T47D (cell line): Measurements from ENCODE around the gene ILF2.
"Not testable (repeated sequence)": the region's sequence is repeated elsewhere in the genome, so short reads cannot be mapped to it uniquely, and the experiment has no call there.

Experiments
- DNase-seq, 2 experiments: peaks; one replicate each; pipeline versions ENCODE4 v3.0.0 to v3.0.0-alpha.2; 2011 to 2012; ENCODE audit warnings: low read depth in 1 of 2, low spot score in 1 of 2
- JUND ChIP-seq: IDR thresholded peaks from 2 replicates; pipeline ENCODE4 v1.6.1; 2012; ENCODE audit warnings: low read depth
- in situ Hi-C: cut with HindIII; loops from 2 replicates; pipeline ENCODE4 v1.10.0; 2016; ENCODE audit warnings: low sequenced_read_pairs, low pct_unique_long_range_greater_than_20kb

Gene ILF2

DNA sequence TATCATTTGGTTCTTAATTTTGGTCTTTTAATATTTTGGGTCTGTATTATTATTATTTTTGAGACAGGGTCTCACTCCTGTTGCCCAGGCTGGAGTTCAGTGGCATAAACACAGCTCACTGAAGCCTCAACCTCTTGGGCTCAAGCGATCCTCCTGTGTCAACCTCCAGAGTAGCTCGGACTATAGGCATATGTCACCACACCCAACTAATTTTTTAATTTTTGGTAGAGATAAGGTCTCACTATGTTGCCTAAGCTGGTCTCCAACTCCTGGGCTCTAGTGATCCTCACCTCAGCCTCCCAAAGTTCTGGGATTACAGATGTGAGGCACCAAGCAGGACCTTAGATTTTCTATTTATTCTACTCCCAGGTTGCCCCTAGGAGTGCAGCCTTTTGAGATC, 2.7 kb upstream of the ILF2 start:
- in situ Hi-C loops = no loop called here
- no peak for TF ChIP-seq JUND
- DNase-seq = no peak

DNA sequence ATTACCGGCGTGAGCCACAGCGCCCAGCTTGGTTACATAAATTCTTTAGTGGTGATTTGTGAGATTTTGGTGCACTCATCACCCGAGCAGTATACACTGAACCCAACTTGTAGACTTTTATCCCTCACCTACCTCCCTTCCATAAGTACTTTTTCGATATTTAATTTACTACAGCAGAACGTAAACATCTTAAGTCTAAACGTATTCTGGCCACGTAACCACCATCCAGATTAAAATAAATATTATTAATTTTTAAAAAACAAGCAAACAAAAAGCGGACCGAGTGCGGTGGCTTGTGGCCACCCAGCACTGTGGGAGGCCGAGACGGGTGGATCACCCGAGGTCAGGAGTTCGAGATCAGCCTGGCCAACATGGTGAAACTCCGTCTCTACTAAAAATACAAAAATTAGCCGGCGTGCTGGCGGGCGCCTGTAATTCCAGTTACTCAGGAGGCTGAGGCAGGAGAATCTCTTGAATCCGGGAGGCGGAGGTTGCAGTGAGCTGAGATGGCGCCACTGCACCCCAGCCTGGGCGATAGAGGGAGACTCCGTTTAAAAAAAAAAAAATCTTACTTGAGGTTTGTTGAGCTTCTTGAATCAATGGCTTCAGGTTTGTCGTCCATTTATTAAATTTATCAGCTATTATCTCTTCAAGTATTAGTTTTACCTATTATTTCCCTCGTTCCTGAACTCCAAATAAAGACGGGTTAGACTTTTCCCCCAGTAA, 998 bp upstream of the ILF2 start:
- in situ Hi-C loops, DNase-seq: not testable (repeated sequence)

DNA sequence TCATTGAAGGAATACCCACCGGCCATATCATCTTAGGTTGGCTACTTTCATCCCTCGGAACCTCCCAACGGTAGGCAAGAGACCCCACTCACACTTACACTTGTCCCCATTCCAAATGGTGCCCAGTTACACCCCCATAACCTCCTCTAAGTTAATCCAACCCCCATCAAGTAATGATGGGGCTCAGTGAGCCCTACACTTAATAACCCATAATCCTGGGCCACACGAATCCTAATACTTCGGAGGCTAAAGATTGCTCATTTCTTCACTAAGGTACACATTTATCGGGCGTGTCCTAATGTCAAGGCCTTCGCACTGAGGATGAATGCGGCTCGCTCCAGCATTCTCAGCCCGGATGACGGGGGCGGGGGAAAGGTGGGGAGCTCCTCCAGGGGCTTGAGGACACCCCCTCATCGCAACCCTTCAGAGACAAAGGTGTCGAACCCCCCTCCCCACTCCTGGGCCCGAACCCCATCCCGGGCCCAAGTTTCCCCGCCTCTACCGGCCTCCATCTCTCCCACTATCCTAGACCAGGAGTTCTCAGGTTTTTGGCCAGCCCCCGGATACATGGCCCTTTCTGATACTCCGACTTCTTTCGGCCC, 435 bp downstream of the ILF2 start:
- no peak for TF ChIP-seq JUND
- no peak for DNase-seq
- in situ Hi-C loops = no loop called here

DNA sequence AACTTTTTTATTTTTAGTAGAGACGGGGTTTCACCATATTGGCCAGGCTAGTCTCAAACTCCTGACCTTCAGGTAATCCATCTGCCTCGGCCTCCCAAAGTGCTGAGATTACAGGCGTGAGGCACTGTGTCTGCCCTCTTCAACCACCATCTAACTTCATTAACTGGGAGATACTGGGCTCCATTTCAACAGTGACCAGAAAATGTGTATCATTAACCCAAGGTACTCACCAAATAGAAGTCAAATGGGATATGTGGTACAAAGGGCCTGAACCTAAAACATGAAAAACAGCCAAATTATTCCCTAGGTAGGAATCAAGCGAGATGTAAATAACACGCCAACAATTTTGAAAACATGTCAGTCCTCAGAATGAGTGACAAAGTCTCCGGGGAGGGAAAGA, 1.2 kb downstream of the ILF2 start:
- DNase-seq = no peak
- in situ Hi-C loops = no loop called here
- TF ChIP-seq JUND = no peak

DNA sequence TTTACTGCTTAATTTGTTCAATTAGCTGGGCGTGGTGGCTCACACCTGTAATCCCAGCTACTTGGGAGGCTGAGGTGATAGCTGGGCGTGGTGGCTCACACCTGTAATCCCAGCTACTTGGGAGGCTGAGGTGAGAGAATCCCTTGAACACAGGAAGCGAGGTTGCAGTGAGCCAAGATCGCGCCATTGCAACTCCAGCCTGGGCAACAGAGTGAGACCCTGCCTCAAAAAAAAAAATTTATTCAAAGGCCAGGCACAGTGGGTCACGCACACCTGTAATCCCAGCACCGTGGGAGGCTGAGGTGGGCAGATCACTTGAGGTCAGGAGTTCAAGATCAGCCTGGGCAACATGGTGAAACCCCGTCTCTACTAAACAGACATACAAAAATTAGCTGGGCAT, 2.1 kb downstream of the ILF2 start:
- in situ Hi-C loops, DNase-seq: not testable (repeated sequence)

DNA sequence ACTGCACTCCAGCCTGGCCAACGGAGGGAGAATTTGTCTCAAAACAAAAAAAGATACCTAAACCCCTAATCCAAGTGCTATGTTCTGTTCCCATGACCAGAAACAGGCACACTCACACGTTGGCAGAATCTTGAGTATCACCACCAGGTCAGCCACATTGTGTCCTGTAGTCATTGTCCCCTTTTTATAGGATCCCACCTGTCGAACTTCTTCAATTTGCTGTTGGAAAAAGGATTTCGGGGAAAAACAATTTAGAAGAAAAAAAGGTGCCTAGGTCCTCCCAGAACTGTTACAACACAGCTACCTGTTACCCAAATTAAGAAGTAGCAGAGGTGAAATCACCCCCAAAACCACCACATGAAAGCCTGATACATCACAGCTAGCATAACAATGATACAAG, 3.4 kb downstream of the ILF2 start:
- DNase-seq = no peak
- TF ChIP-seq JUND = no peak
- in situ Hi-C loops = no loop called here

DNA sequence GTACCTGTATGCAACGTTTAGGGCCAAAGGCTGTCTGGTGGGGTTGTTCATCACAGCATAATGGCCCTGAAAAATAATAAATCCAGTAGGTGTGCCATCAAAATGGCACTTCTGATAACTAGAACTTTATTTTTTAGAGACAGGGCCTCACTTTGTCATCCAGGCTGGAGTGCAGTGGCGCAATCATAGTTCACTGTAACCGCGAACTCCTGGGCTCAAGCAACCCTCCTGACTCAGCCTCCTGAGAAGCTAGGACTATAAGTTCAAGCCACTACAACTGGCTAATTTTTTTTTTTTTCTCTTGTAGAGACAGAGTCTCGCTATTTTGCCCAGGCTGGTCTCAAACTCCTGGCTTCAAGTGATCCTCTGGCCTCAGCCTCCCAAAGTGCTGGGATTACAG, 7.6 kb downstream of the ILF2 start:
- in situ Hi-C loops = no loop called here
- DNase-seq = no peak
- no peak for TF ChIP-seq JUND

DNA sequence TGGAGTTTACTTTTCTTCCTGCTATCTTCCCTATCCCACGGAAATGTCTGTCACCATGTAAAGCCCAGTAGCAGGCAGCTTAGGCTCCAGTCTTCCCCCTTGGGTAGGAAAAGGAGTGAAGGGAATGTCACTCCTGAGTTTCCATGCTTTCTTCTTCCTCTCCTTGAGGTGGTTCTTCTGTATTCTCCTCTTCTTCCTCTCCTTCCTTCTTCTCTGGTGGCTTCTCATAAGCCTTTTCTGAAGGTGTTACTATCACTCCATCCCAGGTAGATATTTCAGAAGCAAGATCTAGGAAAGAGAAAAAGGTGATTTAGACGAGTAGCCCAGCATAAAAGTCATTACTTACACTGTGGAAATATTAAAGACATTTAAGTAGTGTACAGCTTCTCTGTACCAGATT, 8.5 kb downstream of the ILF2 start:
- no peak for DNase-seq
- in situ Hi-C loops = no loop called here
- TF ChIP-seq JUND = no peak

DNA sequence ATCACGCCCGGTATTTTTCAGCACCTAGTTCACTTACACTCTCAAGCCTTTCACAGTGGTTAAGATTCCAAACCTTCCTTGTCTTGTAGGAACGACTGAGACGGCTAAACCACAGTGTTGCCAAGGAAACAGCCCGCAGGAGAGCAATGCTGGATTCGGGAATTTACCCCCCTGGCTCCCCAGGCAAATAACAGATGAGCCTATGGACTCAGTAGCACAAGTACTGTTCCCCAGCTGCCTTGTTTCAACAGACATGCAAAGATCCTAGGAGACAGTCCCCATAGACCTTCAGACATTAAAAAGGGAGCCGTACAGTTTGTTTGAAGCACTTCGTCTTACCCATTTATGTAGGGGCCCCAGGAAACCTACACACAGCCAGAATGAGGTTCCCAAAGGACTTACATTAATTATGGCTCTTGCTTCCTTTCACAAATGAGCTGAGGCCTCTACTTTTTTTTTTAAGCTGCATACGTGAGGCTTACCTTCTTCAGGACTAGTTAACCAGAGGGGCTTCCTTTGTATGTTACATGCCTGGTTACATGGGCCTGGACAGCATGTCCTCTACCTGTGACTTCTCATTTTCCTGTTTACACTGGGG, 9.6 kb downstream of the ILF2 start:
- in situ Hi-C loops = no loop called here
- no peak for TF ChIP-seq JUND
- DNase-seq = no peak

DNA sequence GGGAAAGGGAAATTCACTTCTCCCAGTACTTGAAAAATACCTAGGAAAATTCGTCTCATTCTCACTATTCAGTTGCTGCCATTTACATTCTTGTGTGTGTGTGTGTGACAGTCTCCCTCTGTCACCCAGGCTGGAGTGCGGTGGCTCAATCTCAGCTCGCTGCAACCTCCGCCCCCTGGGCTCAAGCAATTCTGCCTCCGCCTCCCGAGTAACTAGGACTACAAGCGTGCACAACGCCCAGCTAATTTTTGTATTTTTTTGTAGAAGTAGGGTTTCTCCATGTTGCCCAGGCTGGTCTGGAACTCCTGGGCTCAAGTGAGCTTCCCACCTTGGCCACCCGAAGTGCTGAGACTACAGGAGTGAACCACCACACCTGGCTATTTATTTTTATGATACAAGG, 11.1 kb downstream of the ILF2 start:
- TF ChIP-seq JUND = no peak
- in situ Hi-C loops = no loop called here
- DNase-seq = no peak

DNA sequence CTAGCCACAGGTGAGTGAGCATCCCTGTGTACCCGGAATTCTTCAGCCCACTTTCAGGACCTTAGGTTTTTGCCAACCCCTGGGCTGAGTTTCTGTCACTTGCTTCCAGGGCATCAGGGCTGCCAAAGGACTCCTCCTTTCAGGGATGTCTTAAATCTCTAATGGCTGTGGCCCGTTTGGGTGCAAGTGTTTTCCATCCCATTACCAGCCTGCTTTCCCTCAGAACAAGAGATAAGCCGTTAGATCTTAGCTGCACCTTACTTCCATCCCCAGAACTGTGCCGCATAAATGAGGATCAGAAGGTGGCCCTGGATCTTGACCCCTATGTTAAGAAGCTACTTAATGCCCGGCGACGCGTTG, 11.6 kb downstream of the ILF2 start:
- DNase-seq = no peak
- in situ Hi-C loops = no loop called here
- no peak for TF ChIP-seq JUND

DNA sequence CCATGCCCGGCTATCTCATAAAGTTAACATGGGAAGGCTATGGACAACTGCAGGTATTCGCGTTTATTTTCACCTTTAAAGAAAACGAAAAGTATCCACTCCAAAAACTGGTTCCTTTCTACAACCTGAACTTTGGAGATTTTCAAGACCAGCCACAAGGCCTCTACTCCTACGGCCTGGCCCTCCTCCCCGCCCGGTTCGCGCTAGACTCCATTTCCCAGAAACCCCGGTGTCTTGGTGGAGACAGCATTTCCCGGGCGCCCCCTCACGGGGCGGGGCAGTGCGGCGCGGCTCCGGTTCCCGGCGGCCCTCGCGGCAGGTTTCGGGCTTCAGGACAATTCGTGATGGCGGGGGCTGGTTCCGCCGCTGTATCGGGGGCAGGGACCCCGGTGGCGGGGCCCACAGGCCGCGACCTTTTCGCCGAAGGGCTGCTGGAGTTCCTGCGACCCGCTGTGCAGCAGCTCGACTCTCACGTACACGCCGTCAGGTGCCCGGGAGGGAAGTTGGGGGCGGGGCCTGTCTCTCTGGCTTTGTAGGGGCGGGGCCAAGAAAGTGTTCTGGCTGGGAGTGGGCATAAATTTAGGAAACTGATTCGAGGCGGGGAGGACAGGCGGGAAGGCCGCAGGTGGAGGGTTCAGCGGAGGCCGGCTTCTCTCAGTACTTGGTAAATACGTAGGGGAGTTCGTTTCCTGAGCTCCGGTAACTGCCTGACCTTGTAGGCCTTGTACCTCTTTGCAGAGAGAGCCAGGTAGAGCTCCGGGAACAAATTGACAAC, 12.2 kb downstream of the ILF2 start, which contains the start of gene SNAPIN:
TSS of gene SNAPIN (plus strand) at position 304 of the 775 bp plus-strand sequence. CDS start at position 345, 41 bp downstream.
- peak; percentile 84 to 95 for DNase-seq
- in situ Hi-C loops = no loop called here
- no peak for TF ChIP-seq JUND

DNA sequence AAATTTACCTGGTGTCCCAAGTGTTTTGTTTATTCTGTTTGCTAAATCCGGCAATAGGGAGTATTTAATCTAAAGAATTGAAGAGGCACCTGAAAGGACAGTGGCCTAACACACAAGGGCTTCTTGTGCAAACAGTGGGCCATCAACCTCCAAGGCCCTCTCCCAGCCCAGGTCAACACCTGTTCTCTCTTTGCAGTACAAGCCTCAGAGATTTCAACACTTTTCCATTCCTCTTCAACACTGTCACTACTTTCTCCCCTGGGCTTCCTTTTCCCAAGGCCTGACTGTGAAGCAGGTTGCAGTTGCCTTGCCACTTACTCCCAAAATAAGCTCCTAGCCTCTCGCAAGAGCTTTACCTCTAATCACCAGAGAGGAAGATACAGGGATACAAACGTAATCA, 15.5 kb downstream of the ILF2 start:
- DNase-seq = no peak
- in situ Hi-C loops = no loop called here
- no peak for TF ChIP-seq JUND
